B cell (primary cell): ENCODE measurements around the gene VEZT. TPM values are rescaled to one million over a fixed set of nuclear protein-coding genes. Genes with fewer than 3 reads are reported as not detected.

Source experiments
- ATAC-seq: fragments of 200-7000 bp; cut with Tn5 transposase; one replicate; pipeline ENCODE4 v1.10.0; 2021; ENCODE audit warnings: low read depth, mild to moderate bottlenecking, moderate number of reproducible peaks, moderate library complexity
- CTCF ChIA-PET: fragments of 350-600 bp; sonication (Branson Sonifier 250); formaldehyde crosslinking; loops from one replicate; lab custom pipeline; 2021; ENCODE audit warnings: antibody characterized with exemption, inconsistent platforms; lab: Charles Lee
- POLR2A ChIA-PET: fragments of 350-600 bp; sonication (Branson Sonifier 250); formaldehyde crosslinking; loops from one replicate; lab custom pipeline; 2021; ENCODE audit warnings: antibody characterized with exemption; lab: Charles Lee
- DNase-seq: peaks from one replicate; pipeline ENCODE4 v3.0.0; 2013
- H2AFZ ChIP-seq: 2 replicates; pipeline ENCODE4 v1.6.1; 2012; ENCODE audit warnings: mild to moderate bottlenecking, low read depth, low read length; ENCODE audit not compliant: insufficient read depth, poor library complexity, severe bottlenecking
- H3K27ac ChIP-seq, 2 donors: 1 replicate in 1 of 2; 2 replicates in 1 of 2; pipeline ENCODE4 v1.5.1; 2012 to 2013; ENCODE audit warnings: low read length in 2 of 2, mild to moderate bottlenecking in 2 of 2, moderate library complexity in 1 of 2
- H3K27me3 ChIP-seq, 4 experiments: fragments of 200-600 bp in 1 of 4; sonication (generic) in 1 of 4; replicated peaks in 1 of 4; 1 replicate in 2 of 4; 2 replicates in 2 of 4; pipeline versions ENCODE4 v1.6.1 to v1.7.0; 2013 to 2016; ENCODE audit warnings: low read length in 3 of 4, mild to moderate bottlenecking in 2 of 4, mixed read lengths in 1 of 4, moderate library complexity in 1 of 4; ENCODE audit not compliant: insufficient read depth in 4 of 4, control insufficient read depth in 3 of 4; ENCODE audit errors: control extremely low read depth in 1 of 4
- H3K36me3 ChIP-seq, 2 experiments: replicated peaks in 1 of 2; 1 replicate in 1 of 2; 2 replicates in 1 of 2; pipeline versions ENCODE4 v1.6.1 to v1.7.1; 2013; ENCODE audit warnings: low read length in 1 of 2; ENCODE audit not compliant: insufficient read depth in 2 of 2, control insufficient read depth in 1 of 2; ENCODE audit errors: control extremely low read depth in 1 of 2, extremely low read depth in 1 of 2
- H3K4me1 ChIP-seq, 2 donors: fragments of 200-600 bp in 1 of 2; sonication (generic) in 1 of 2; 1 replicate in 1 of 2; 2 replicates in 1 of 2; pipeline versions ENCODE4 v1.5.1 to v1.6.1; 2013 to 2017; ENCODE audit warnings: low read length in 2 of 2; ENCODE audit not compliant: control insufficient read depth in 2 of 2, insufficient read depth in 2 of 2
- H3K4me2 ChIP-seq: replicated peaks from 2 replicates; pipeline ENCODE3; 2012; ENCODE audit warnings: mild to moderate bottlenecking, low read depth, low read length; ENCODE audit not compliant: poor library complexity, severe bottlenecking
- H3K4me3 ChIP-seq, 5 experiments: fragments of 200-600 bp in 1 of 5; sonication (generic) in 1 of 5; 1 replicate in 3 of 5; 2 replicates in 2 of 5; pipeline versions ENCODE4 v1.5.1 to v1.7.0; 2011 to 2016; ENCODE audit warnings: low read length in 4 of 5, mild to moderate bottlenecking in 4 of 5, low read depth in 2 of 5, control low read depth in 1 of 5, moderate library complexity in 1 of 5; ENCODE audit not compliant: insufficient read depth in 1 of 5; ENCODE audit errors: control extremely low read depth in 1 of 5, extremely low read depth in 1 of 5
- H3K79me2 ChIP-seq: fragments of 200-600 bp; sonication (generic); one replicate; pipeline ENCODE4 v1.6.0; 2016; ENCODE audit warnings: low read length; ENCODE audit not compliant: control insufficient read depth, insufficient read depth
- H3K9ac ChIP-seq: fragments of 200-600 bp; sonication (generic); 2 replicates; pipeline ENCODE4 v1.6.1; 2017; ENCODE audit warnings: mild to moderate bottlenecking, low read length, moderate library complexity
- H3K9me3 ChIP-seq, 3 donors: one replicate each; pipeline versions ENCODE4 v1.6.1 to v1.7.1; 2013; ENCODE audit warnings: low read length in 2 of 3; ENCODE audit not compliant: control insufficient read depth in 2 of 3, insufficient read depth in 1 of 3; ENCODE audit errors: control extremely low read depth in 1 of 3
- H4K20me1 ChIP-seq: 2 replicates; pipeline ENCODE4 v1.6.0; 2012; ENCODE audit warnings: mild to moderate bottlenecking, low read length; ENCODE audit not compliant: insufficient read depth, control insufficient read depth, poor library complexity, severe bottlenecking
- H3K27ac Mint-ChIP-seq: one replicate; pipeline ENCODE4 v1.8.0; 2021; ENCODE audit warnings: mixed read lengths
- H3K27me3 Mint-ChIP-seq: one replicate; pipeline ENCODE4 v1.8.0; 2021; ENCODE audit warnings: mixed read lengths
- H3K4me1 Mint-ChIP-seq: one replicate; pipeline ENCODE4 v1.8.0; 2021; ENCODE audit warnings: mixed read lengths
- H3K4me3 Mint-ChIP-seq: one replicate; pipeline ENCODE4 v1.8.0; 2021; ENCODE audit warnings: mixed read lengths
- H3K9me3 Mint-ChIP-seq: one replicate; pipeline ENCODE4 v1.8.0; 2022; ENCODE audit warnings: mixed read lengths; ENCODE audit not compliant: insufficient read depth
- CTCF ChIP-seq: fragments of 200-600 bp; IDR thresholded peaks from one replicate; pipeline ENCODE4 v1.8.0; 2022; ENCODE audit warnings: antibody characterized with exemption, mild to moderate bottlenecking
- EZH2 ChIP-seq: IDR thresholded peaks from 2 replicates; pipeline ENCODE4 v1.6.1; 2012; ENCODE audit warnings: borderline replicate concordance, low read depth, mild to moderate bottlenecking, moderate library complexity, low read length; ENCODE audit not compliant: insufficient read depth, poor library complexity, severe bottlenecking
- WGBS: methylation state at CpG from one replicate; pipeline ENCODE4 v1.1.5; 2013; ENCODE audit warnings: missing lambda C conversion rate; ENCODE audit not compliant: insufficient coverage; 5-methylcytosine and 5-hydroxymethylcytosine counted together
- intact Hi-C: fragments of 100-400 bp; cut with micrococcal nuclease; formaldehyde crosslinking; loops from one replicate; pipeline ENCODE4 v1.10.0; 2022
- polyA plus RNA-seq: library from polyadenylated mRNA; depleted of rRNA; stranded (reverse); fragments of >200 nt; gene quantifications from 2 replicates; pipeline ENCODE4 v1.2.3, GENCODE V29; 2012
- total RNA-seq, 2 donors: library from RNA; stranded (reverse); fragments of 120-200 nt in 1 of 2; gene quantifications; 1 replicate in 1 of 2; 2 replicates in 1 of 2; pipeline versions ENCODE4 v1.2.3 to v1.2.4, GENCODE V29; 2013 to 2022

VEZT gene
- total and polyA plus RNA-seq, 2 donors (not counting 1 experiment from before 2014, with no cell fraction given): 19.9 to 61.8 TPM

DNA sequence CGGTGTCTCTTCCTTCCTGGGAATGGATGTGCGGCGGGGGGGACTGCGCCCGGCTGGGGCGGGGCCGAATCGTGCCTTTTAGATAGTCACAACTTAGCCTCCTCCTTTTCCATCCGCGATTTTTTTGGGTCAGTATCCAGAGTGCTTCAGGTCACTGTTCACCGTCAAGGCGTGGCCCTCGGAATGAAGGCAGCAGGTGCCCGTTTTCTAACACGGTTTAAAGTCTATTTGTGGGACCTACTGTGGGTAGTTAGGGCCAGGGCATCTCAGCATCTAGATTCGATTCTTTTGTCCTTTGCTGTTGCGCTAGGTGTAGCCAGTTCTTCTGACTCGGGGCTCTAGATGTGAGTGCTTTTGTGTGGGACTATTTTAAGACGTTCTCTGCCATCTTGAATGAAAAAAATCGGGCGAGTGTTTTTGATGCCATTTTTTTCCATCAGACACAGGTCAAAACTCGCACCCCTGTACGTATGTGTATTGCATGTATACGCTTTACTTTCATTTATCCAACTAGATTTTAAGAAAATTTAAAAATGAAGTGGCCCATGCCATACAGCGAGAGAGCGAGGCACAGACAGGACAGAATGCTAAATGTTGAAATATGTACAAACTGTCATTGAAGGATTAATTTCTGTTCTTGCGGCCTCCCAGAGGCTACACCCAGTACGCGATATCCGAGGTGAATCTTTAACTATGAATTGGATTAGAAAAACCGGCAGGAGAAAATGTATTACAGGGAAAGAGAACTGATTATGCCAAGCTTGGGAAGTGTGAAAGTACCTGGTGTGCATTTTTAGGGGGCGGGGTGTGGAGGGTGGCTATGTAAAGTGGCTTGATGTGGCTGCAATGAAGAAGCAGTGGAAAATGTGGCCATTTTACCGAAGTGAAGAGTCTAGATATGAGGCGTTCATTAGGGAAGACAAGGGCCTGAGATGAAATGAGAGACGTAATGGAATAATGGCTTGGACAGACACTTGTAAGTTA lies 835 bp downstream of the VEZT start:
- 2% methylated on average over 29 of the region's 35 CpGs for WGBS
- POLR2A ChIA-PET: interaction anchor here (1.5 kb wide), 1 partner anchor 255 kb away, joined by 11 read pairs; the partner anchor contains the start of gene METAP2
- no peaks in the 10 kb centered on the region for H3K27me3 Mint-ChIP-seq

More for the DNA sequence above, 835 bp downstream of the VEZT start:
- H3K4me1 ChIP-seq: peaks cover 11% of the 10 kb centered on the region in 2 donors
- peak overlapping the region; percentile 88 to 92 for H3K27ac ChIP-seq
- DNase-seq: peak; percentile 73
- H3K27ac Mint-ChIP-seq: peak overlapping the region; percentile 96
- no peaks in the 10 kb centered on the region for H3K36me3 ChIP-seq
- CTCF ChIA-PET: interaction anchor here (0.8 to 2.7 kb wide), 6 partner anchors 13 to 145 kb away, joined by 3 to 35 read pairs (median 5); partner anchors contain the start of gene NR2C1
- H3K79me2 ChIP-seq: peaks cover 58% of the 10 kb centered on the region
- no peaks in the 10 kb centered on the region for H3K9me3 Mint-ChIP-seq
- H3K4me1 Mint-ChIP-seq: peaks cover 39% of the 10 kb centered on the region
- peak overlapping the region; percentile 76 for H3K4me2 ChIP-seq
- peaks cover 4% of the 10 kb centered on the region for H4K20me1 ChIP-seq
- TF ChIP-seq EZH2: no peak
- no peak for TF ChIP-seq CTCF
- H3K4me3 Mint-ChIP-seq: peak overlapping the region; percentile 95
- peak overlapping the region; percentile 62 to 97 (median 94) for H3K4me3 ChIP-seq
- intact Hi-C loops: loop anchor here (1.0 to 10.0 kb wide), 6 partner anchors 216 to 819 kb away; partner anchors contain the start of genes LTA4H and NDUFA12
- peak overlapping the region; percentile 96 for H2AFZ ChIP-seq
- ATAC-seq: no peak
- H3K27me3 ChIP-seq: no peaks in the 10 kb centered on the region
- peak overlapping the region; percentile 80 for H3K9ac ChIP-seq
- H3K9me3 ChIP-seq: no peaks in the 10 kb centered on the region
